Choroid plexus epithelial cell (primary cell): ENCODE data around the gene FGFBP1.
"Not testable (repeated sequence)": the region's sequence is repeated elsewhere in the genome, so short reads cannot be mapped to it uniquely, and the experiment has no call there.

Experiments
- DNase-seq: peaks from one replicate; pipeline ENCODE4 v3.0.0-alpha.2; 2010; ENCODE audit warnings: low read depth
- H3K4me3 ChIP-seq: 2 replicates; pipeline ENCODE4 v1.5.1; 2011; ENCODE audit warnings: low read depth, mild to moderate bottlenecking, control low read depth, low read length, moderate library complexity
- TF ChIP-seq, protein P1 (sequence below): conservative IDR thresholded peaks from 2 replicates; pipeline ENCODE4 v1.5.1; 2011; ENCODE audit warnings: low read depth, mild to moderate bottlenecking, control low read depth, inconsistent platforms, low read length, moderate library complexity

Gene FGFBP1

GRCh38 chr4:15926486-15926885 lies 12.1 kb downstream of the FGFBP1 start:
- peak; percentile 39 for DNase-seq
- TF ChIP-seq, protein P1, sequence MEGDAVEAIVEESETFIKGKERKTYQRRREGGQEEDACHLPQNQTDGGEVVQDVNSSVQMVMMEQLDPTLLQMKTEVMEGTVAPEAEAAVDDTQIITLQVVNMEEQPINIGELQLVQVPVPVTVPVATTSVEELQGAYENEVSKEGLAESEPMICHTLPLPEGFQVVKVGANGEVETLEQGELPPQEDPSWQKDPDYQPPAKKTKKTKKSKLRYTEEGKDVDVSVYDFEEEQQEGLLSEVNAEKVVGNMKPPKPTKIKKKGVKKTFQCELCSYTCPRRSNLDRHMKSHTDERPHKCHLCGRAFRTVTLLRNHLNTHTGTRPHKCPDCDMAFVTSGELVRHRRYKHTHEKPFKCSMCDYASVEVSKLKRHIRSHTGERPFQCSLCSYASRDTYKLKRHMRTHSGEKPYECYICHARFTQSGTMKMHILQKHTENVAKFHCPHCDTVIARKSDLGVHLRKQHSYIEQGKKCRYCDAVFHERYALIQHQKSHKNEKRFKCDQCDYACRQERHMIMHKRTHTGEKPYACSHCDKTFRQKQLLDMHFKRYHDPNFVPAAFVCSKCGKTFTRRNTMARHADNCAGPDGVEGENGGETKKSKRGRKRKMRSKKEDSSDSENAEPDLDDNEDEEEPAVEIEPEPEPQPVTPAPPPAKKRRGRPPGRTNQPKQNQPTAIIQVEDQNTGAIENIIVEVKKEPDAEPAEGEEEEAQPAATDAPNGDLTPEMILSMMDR = no peak

DNA sequence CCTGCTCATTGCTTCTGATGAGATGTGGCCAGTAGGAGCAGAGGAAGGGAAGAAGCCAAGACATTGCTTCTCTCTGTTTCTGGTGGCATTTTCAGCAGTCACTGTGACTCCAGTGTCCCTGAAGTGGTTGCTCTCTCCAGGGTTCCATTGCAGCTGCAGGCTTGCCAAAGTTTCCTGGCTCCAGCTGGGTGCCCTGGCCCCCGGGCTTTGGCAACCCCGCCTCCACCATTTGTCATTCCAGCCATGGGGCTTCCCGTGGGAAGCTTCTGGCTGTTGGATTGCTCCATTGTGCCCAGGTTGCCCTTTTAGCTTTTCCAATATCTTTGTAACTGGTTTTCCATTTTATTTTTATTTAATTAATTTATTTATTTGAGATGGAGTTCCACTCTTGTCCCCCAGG lies 12.7 kb downstream of the FGFBP1 start:
- H3K4me3 ChIP-seq = no peak overlapping the region
- TF ChIP-seq, protein P1 = no peak
- no peak for DNase-seq

More at GRCh38 chr4:15926486-15926885, 12.1 kb downstream of the FGFBP1 start:
- H3K4me3 ChIP-seq = no peak overlapping the region

DNA sequence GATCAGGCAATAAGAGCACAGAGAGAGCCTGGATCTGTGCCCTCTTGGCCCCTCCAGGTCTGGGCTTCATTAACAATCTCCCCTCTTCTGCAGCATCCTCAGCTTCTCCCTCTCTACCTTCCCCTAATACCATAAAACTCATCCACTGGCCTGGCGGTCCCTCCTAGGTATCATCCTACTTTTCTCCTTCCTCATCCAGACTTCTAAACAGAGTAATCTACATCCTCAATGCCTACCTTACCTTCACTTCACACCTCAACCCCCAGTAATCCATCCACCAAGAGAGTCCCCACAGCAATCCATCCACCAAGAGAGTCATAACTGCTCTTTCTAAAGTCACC lies 17.0 kb downstream of the FGFBP1 start:
- TF ChIP-seq, protein P1 = no peak
- no peak overlapping the region for H3K4me3 ChIP-seq
- no peak for DNase-seq

- no peak overlapping the region for H3K4me3 ChIP-seq
- TF ChIP-seq, protein P1 = no peak
- peak; percentile 98 for DNase-seq
Measured at GRCh38 chr4:15920723-15921591, 17.6 kb downstream of the FGFBP1 start.

DNA sequence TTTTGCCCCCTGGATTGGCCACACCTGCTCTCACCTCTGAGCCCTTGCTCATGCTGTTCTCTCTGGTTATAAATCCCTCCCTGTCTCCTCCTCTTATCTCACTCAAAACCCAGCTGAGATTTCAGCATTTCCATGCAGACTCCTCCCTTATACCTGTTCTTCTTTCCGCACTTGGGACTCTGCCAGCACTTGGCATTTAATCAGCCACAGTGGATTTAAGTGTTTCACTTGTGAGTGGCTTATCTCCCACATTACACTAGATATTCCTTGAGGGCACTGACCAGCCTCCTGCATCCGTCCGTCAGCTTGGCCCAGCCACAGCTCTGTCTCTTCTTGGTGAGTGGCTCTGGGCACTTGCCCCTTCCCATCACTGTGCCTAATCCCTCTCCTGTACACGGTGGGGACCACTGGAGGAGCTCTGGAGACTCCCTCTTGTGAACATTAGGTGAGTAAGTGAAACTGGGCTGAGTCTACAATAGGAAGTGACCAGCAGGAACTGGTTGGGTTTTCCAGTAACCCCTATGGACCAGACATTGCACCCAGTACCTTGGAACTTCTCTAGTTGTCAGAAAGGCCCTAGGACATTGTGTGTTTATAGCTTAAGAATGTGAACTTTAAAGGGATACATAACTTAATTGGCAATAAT lies 19.9 kb downstream of the FGFBP1 start:
- no peak overlapping the region for H3K4me3 ChIP-seq
- DNase-seq = no peak
- TF ChIP-seq, protein P1 = no peak

GRCh38 chr4:15917297-15917696 lies 21.2 kb downstream of the FGFBP1 start:
- H3K4me3 ChIP-seq = no peak overlapping the region
- DNase-seq = no peak
- TF ChIP-seq, protein P1 = no peak

DNA sequence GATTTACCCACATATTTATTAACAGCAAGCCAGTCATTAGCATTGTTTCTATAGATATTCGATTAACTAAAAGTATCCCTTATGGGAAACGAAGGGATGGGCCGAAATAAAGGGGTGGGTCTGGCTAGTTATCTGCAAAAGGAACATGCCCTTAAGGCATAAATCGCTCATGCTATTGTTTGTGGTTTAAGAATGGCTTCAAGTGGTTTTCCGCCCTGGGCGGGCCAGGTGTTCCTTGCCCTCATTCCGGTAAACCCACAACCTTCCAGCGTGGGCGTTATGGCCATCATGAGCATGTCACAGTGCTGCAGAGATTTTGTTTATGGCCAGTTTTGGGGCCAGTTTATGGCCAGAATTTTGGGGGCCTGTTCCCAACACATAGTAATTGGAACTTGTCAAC lies 22.2 kb downstream of the FGFBP1 start:
- not testable (repeated sequence) for DNase-seq, H3K4me3 ChIP-seq
